Uterus (tissue), 2 donors: ENCODE measurements around the gene BUB1.

ENCODE experiments used
- POLR2A ChIP-seq, 2 donors: fragments of 450-650 bp; IDR thresholded peaks; one replicate each; pipeline ENCODE4 v1.6.1; 2016; ENCODE audit warnings: antibody characterized with exemption in 2 of 2, mild to moderate bottlenecking in 1 of 2, moderate library complexity in 1 of 2
- TF ChIP-seq, protein P1 (sequence below), 4 experiments: fragments of 200-600 bp in 2 of 4; fragments of 450-650 bp in 2 of 4; sonication (generic) in 2 of 4; IDR thresholded peaks; one replicate each; pipeline ENCODE4 v1.5.1; 2016 to 2019; ENCODE audit warnings: antibody characterized with exemption in 4 of 4, mild to moderate bottlenecking in 2 of 4, moderate library complexity in 1 of 4

DNA sequence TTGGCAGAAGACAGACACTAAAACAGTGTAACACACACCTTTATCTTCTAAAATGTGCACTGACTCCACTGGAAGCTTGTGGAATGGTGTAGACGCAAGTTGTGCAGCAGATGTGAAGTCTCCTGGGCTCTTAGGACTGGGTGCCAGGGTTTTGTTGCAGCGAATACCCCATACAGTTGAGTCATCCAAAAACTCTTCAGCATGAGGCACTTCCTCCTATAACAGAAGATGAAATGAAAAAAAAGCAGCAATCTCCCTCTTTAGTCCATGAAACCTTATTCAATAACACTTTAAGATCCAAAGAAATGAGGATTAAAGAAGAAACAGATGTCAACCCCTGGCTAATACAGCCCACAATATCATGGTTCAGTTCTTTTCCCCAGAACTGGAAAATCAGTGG is 22.2 kb downstream of the BUB1 start:
- TF ChIP-seq, protein P1, sequence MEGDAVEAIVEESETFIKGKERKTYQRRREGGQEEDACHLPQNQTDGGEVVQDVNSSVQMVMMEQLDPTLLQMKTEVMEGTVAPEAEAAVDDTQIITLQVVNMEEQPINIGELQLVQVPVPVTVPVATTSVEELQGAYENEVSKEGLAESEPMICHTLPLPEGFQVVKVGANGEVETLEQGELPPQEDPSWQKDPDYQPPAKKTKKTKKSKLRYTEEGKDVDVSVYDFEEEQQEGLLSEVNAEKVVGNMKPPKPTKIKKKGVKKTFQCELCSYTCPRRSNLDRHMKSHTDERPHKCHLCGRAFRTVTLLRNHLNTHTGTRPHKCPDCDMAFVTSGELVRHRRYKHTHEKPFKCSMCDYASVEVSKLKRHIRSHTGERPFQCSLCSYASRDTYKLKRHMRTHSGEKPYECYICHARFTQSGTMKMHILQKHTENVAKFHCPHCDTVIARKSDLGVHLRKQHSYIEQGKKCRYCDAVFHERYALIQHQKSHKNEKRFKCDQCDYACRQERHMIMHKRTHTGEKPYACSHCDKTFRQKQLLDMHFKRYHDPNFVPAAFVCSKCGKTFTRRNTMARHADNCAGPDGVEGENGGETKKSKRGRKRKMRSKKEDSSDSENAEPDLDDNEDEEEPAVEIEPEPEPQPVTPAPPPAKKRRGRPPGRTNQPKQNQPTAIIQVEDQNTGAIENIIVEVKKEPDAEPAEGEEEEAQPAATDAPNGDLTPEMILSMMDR (IDR thresholded peaks at IDR 0.05): no peak
- no peak for TF ChIP-seq POLR2A (IDR thresholded peaks at IDR 0.05)
